GM21390 (cell line): ENCODE measurements around the gene HLCS.

Experiments
- ATAC-seq: cut with Tn5 transposase; IDR thresholded peaks from one replicate; pipeline ENCODE4 v1.9.1; 2021; ENCODE audit not compliant: unreplicated experiment

The HLCS gene

DNA sequence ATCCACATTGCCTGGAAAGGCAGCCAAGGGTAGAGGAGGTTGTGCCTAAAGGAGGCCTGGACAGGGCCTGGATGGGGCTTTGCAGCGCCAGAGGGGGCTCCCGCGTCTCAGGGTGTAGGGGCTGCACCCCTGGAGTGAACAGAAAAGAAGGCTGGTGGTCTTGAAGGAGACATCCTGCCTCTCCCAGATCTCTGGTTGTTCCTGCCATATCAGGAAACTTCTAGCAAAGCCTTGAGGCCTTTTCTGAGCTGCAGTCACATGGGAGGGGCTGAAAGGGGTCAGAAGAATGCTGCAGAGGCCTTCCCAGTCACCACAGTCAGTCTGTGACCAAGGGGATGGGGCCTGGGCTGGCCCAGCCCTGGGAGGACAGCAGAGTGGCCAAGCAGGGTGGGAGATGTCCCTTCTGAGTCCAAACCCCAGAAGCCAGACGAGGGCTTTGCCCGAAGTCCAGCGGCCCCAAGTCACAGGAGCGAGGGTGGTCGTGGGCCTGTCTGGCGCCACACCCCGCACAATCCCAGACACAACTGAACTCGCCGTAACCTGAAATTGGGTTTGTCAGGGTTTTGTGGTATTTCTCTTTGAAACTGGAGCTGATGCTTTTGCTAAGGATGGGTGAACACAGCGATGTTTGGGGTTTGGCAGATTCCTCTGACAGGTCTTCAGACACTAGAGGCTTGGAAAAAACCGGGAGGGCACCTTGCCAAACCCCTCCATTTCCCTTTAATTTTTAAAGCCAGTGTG is 237.9 kb downstream of the HLCS start:
- no peak for ATAC-seq

DNA sequence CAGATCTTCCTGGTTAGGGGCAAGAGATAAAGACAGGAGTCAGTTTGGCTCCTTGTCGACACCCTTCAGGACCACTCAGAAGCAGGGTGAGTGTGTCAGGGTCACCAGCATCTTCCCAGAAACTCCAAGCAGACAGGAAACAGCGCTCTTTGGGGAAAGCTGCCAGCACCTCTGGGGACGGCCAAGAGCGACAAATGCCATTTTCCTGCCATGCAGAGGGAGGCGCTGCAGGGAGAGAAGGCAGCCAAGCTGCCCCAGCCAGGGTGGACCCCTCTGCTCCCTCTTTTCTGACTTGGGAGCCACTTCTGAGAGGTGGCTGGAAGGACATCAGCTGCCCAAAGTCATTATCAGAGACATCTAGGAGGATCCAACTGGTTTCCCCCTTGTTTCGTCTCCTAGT is 238.6 kb downstream of the HLCS start:
- no peak for ATAC-seq

DNA sequence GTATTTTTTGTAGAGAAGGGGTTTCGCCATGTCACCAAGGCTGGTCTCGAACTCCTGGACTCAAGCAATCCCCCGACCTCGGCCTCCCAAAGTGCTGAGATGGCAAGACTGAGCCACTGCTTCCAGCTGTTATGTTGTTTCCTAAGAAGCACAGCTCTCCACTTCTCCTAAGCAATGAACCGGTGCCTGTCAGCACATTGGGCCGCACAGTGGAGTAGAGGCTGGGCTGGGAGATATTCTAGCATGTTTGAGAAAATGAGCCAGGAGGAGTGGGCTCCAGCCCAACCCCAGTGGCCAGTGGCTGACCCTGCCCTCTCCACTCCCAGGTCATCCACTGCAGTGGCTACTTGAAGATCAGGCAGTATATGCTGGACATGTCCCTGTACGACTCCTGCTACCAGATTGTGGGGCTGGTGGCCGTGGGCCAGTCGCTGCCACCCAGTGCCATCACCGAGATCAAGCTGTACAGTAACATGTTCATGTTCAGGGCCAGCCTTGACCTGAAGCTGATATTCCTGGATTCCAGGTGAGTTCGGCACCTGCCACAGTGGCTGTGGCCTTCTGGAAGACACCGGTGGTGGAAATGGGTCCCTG is 240.6 kb downstream of the HLCS start:
- ATAC-seq, result no peak

DNA sequence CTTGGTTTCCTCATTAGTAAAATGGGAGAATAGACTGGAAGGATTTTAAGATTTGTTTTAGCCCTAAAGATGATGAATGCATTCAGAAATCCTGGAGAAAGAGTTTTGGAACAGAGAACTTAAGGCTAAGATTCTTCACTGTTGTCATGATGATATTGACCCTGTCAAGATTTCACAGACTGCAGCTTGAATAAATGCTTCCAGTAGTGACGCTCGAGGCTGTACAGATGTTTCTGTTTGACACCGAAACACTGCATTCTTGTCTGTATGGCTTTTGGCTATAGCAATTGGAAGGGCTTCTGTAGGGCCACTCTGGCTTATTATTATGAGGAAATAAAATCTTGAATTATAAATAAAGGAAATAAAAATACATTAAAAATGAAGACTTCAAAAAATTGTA is 241.8 kb downstream of the HLCS start:
- no peak for ATAC-seq

DNA sequence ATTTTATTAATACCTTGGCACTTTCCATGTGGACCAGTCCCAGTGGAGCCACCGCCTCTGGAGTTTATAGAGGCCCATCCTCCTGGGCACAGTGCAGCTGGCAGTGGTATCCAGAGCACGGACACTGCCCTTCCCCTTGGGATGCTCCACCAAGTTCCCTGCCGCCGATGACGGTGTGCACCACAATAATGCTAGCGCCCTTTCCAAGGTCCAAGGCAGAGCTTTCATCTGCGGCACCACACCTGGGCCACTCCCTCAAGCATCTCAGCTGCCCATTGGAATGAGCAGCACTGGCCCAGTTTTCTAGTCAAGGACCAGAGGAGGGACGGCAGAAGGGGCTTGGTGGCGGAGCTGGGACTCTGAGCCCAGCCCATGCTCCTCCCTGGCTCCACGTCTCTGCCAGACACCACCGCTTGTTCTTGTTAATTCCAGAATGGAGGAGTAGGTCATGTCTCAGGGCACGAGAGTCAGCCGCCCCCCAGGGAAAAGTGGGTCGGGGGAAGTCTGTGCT is 243.0 kb downstream of the HLCS start:
- ATAC-seq, result no peak

DNA sequence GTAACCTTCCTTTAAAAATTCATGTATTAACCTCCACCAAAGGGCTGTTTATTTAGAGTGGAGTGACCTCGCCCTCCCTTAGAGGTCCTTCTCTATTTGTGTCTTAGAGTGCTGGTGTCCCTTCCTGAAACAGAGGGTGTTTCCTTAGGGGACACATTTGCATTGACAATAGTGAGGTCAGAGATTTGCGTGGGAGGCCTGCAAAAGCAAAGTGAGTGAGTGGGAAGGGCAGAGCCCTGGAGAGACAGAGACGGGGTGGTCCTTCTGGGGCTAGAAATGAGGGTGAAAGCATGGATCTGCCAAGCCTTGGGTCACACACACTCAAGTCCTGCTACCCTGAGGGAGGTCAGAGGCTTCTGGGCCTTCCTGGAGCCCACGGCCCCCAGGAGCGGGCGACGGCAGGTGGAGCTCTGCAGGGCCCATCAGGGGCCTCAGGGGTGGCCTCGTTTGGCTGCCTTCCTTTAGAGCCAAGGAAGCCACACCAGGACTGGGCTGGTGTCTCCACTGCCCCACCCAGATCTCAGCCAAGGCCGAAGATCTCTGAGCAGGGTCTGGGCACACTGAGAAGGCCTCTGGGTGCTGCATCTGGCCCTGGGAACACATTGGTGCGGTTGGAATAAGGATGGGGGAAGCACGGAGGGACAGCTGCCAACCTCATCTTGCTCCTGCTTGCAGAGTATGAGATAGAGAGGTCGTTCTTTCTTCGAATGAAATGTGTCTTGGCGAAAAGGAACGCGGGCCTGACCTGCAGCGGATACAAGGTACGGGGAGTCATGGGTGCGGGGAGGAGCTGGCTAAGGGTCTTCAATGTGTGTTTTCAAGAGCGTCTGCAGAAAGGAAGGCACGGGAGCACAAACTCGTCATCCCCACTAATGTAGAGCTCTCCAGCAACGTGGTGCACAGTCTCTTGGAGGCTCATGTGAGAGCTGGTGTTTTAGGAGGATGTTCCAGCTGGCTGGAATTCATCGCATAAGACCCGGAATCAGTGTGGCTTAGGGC is 243.8 kb downstream of the HLCS start:
- no peak for ATAC-seq

DNA sequence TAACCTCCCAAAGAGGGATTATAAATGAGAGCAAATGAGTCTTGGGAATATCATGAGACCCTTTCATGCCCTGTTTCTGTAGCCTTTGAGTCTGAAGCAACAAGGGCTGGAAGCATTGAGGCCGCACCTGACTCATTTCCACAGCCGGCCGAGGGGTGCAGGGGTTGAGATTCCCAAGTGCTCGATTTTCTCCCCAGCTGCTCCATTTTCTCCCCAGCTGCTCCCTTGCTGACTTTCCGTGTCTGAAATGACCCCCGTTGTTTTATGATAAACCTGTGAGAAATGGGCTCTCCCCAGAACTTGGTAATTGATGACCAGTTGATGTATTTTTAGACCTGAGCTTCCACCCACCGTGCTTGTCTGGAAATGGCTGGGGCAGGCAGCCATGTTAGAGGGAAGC is 244.7 kb downstream of the HLCS start:
- no peak for ATAC-seq

DNA sequence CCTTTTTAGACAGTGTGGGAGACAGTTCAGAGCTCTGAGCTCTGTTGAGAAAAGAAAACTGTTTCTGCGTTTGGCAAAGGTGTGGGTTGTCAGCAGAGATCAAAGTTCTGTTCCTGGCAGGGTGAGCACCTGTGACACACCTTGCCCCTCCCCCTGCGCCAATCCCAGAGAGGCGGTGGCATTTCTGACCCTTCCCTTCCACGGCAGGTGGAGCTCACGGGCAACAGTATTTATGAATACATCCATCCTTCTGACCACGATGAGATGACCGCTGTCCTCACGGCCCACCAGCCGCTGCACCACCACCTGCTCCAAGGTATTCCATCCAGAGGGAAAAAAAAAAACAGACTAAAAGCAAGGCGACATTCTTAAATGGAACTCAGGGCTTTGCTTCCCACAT is 246.9 kb downstream of the HLCS start:
- no peak for ATAC-seq

DNA sequence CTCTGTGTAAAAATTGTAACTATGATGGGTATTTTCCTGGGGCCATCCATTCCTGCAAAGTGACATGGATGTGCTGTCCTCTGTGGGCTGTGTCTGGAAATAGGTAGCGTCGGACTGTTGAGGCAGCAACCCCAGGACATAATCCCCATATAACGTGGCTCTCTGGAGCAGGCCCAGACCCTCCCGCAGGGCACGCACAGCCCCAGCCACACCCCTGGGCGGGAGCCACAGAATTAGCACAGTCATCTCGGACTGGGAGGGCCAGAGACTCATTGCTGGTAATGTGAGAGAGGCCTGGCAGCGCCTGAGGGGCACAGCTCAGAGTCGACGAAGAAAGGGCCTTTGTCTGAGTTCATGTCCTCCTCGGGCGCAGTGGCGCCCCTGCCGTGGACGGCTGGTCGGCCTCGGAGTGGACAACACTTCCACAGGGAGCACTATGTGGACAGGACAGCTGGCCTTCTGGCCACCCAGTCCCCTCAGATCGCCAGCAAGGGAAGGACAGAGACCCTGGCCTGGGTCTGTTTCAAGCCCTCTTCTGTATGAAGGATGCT is 247.4 kb downstream of the HLCS start:
- no peak for ATAC-seq

DNA sequence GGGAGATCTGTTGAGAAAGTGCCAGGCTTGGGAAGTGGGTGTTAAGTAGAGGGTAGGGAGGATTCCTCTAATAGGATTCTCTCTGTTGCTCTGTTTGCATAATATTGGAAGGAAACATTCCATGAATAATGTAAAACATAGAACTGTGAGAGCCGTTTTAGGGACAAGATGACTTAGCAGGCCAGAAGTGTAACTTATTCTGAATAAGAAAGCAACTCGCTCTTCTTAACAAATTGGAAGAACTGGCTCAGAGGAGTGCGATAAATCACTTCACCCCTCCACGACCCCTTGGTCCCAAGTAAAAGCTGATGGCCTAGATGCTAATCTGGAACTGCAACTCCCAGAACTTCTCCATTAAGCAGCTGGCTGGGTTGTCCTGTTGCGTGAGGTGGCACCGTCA is 248.5 kb downstream of the HLCS start:
- ATAC-seq, result no peak

DNA sequence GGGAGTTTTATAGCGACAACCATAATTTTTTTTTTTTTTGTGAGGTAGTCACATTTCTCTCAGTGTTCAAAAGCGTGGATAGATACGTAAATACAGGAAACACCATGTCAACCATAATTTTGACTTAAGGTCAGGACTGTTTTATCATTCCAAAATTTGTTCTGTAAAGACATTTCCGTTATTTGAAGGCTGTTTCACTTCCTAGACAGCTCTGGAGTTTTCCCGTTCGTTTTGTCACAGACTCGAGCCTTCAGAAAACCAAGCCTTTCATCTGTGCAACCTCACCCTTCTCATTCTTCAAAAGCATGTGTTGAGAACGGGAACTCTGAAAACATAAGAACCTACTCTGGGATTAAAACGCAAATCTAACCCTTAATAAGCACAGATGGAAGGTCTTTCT is 249.6 kb downstream of the HLCS start:
- no peak for ATAC-seq

DNA sequence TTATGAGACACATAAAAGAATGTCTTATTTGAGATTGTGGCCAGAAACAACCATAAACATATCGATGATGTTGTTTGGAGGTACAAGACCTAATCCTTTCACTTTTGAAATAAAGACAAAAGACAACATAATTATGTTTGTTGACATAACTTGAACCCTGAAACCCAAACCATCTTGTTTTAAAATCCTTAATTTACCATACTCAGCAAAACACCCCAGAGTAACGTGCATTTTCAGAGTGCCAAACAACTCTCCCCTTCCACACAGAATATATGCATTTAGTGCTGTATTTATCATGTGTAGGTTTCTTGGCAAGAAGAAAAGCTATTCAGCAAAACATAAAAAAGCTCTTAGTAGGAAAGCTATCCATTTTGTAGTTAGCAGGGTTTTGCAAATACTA is 250.1 kb downstream of the HLCS start:
- no peak for ATAC-seq

DNA sequence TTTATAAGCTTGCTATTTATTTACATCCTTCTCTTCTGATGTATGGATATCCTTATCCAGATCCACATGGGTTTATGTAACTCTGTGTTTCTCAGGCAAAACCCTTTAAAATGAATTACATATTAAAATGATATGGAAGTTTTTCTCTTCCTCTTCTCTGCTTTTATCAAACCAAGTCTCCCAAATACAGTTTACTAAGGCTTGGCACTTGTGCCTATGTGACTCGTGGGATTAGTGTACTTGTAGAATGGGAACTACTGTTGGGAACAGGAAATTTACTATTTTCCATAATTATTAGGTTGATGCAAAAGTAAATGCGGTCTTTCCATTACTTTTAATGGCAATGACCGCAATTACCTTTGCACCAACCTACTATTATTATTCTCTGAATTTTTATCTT is 252.7 kb downstream of the HLCS start:
- ATAC-seq, result no peak

DNA sequence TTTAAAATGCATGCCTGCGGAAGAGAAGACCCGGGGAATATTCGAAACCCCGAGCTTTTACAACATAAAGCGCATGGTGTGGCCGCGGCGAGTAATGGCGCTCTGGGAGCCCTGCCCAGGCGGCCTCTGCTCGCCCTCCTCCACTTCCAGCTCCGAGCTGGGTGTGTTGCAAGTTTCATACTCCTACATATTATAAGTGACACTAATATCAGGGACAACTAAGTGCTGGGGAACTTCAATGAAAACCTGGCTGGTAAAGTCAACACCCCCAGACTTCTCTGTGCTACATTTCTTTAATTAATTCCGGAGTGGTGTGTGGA is 255.8 kb downstream of the HLCS start:
- no peak for ATAC-seq

DNA sequence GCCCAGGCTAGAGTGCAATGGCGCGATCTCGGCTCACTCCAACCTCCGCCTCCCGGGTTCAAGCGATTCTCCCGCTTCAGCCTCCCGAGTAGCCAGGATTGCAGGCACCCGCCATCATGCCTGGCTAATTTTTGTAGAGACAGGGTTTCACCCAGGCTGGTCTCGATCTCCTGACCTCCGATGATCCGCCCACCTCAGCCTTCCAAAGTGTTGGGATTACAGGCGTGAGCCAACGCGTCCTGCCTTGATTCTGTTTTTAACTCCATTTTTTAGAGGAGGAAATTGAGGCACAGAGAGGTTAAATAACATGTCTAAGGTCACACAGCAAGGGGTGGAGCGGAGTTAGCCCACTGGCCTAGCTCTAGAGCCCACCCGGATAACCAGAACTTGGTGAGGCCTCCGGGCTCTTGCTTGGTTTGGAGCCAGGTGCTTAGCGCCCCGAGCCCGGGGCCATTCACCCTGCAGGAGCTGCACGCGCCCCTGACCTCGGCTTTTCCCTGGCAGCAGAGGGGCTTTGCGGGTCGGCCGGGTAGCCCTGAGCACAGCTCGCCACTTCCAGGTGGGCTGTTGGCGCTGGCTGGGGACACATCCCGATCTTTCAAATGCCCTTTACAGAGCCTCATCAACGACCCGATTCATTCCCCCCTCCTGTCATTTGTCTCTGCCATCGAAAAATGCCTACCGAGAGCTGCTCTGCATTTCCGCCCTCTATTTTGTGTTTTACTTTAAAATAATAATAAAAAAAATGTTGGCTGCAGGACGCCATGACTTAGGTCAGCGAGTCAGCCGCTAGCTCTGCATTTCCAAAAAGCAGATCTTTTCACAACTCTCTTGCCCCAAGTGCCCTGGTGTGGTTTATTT is 256.4 kb downstream of the HLCS start:
- ATAC-seq, result no peak

DNA sequence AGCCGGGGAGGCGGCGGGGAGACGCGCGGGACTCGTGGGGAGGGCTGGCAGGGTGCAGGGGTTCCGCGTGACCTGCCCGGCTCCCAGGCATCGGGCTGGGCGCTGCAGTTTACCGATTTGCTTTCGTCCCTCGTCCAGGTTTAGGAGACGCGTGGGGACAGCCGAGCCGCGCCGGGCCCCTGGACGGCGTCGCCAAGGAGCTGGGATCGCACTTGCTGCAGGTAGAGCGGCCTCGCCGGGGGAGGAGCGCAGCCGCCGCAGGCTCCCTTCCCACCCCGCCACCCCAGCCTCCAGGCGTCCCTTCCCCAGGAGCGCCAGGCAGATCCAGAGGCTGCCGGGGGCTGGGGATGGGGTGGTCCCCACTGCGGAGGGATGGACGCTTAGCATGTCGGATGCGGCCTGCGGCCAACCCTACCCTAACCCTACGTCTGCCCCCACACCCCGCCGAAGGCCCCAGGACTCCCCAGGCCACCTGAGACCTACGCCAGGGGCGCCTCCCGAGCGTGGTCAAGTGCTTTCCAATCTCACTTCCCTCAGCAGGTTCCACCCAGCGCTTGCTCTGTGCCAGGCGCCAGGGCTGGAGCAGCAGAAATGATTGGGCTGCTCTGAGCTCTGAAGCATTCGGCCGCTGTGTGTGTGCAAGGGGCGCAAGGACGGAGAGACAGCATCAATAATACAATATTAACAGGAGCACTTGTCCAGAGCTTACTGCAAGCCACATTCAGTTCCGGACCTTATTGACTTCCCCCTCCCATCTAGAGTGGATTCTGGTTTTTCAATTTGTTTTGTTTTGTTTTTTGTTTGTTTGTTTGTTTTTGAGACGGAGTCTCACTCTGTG is 257.2 kb downstream of the HLCS start:
- no peak for ATAC-seq

DNA sequence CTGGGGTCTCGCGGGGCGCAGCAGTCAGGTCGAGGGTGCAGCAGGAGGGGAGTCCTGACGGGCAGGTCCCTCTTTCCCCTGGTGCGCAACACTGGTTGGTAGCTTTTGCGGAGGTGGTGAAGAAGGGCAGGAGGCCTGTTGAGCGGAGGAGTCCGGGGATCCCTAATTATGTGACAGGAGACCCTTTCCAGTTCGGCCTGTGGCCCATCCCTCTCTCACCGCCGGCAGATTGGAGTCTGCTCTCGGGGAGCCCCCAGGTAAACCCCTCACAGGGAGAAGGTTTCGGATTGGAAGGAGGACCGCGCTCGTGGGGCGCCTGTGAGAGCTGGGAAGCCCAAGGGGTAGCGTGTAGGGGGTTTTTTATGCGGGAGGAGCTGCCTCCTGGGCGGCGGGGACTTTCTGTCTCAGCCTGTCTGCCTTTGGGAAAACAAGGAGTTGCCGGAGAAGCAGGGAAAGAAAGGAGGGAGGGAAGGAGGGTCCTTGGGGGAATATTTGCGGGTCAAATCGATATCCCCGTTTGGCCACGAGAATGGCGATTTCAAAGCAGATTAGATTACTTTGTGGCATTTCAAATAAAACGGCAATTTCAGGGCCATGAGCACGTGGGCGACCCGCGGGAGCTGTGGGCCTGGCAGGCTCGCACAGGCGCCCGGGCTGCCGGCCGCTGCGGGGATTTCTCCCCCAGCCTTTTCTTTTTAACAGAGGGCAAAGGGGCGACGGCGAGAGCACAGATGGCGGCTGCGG is 258.0 kb downstream of the HLCS start:
- no peak for ATAC-seq

DNA sequence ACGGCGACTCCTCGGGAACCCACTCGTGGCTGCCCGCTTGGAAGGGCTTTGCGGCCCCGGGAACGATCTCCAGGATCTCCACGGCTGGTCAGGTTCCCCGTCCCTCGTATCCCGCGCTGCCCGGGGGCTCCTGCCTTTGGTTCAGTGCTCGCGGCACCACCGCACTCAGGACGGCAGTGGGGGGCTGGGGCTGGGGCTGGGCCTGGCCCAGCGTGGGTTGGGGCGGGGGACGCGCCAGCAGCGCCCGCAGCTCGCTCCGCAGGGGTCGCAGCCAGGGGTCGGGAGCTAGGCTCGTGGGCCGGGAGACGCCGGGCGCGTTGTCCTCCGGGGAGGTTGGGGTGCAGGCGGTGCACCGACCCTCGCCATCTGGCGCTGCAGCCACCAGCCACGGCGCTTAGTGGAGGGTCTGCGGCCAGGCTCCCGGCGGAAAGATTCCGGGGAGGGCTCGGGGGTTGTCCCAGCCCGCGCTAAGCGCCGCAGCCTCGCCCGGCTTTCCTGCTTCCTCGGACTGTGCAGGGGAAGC is 258.6 kb downstream of the HLCS start:
- ATAC-seq, result no peak
